HG02763 (cell line): ENCODE data around the gene PSMC1.
A peak's percentile ranks its signal among the peaks of the same experiment; 100 is the strongest.
"Not testable (repeated sequence)": the region's sequence is repeated elsewhere in the genome, so short reads cannot be mapped to it uniquely, and the experiment has no call there.

Experiments used
- ATAC-seq: cut with Tn5 transposase; IDR thresholded peaks from one replicate; pipeline ENCODE4 v1.9.1; 2021; ENCODE audit warnings: mild to moderate bottlenecking, moderate library complexity; ENCODE audit not compliant: unreplicated experiment

Gene PSMC1

DNA sequence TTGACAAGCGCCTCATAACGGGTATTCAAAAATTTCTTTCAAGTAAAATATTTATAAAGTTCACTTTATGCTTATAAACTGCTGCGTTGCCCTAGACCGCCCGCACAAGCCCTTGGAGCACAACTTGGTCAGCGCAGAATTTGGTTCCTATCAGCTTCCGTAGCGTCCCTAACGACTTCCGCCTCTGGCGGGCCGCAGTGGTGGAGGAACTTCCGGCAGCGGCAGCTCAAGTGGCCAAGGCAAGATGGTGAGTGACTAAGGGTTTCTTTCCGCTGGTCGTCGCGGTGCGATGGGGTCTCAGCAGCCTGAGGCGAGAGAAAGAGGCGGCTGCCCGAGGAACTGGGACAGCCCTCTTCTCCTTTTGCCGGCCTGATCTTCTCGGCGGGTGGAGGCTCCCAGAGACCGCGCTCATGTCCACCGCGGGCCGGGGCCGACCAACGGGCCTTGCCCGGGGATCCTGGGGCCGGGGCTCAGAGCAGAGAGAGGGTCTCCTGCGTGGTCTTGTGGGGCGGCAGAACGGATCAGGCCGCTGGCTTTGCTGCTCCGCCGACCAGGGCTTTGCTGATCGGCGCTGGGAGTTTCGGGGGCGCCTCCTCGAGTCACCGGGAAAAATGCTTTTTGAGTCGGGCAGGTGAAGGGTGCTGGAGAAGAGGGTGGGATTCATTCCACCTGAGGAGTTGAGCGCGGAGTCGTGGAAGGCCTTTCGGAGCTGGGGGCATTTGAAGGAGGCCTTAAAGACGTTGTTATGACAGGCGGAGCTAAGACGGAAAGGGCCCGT is at the start of gene PSMC1:
Gene PSMC1 (plus strand): TSS at position 200 of the 778 bp plus-strand sequence. CDS start 45 bp downstream, at position 245.
- ATAC-seq: peak; percentile 99

DNA sequence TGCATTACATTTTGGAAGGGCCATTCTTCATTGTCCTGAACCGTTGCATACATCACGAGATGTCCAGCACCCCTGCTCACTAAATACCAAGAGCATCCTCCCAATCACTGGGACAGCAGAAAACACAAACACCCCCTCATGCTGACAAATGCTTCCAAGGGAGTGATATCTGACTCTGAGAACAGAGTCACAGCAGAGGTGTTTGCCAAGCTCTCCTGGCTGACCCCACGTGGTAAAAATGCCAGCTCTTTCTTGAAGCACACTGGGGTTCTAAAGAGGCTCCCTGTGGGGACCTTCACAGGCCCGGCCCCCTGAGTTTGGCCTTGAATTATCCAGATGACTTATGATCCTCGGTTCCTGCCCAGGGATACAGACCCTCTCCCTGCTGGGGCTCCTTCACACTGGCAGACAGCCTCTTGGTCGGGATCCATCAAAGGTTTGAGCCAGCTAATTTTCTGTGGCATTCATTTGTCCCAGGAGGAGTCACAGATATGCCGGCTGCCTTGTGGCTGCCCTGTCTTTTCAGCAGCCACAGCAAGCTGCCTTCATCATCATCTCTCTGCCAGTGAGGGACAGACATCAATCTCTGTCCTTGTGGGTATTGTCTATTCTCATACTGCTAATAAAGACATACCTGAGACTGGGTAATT is 43.1 kb upstream of the PSMC1 start:
- ATAC-seq: no peak

DNA sequence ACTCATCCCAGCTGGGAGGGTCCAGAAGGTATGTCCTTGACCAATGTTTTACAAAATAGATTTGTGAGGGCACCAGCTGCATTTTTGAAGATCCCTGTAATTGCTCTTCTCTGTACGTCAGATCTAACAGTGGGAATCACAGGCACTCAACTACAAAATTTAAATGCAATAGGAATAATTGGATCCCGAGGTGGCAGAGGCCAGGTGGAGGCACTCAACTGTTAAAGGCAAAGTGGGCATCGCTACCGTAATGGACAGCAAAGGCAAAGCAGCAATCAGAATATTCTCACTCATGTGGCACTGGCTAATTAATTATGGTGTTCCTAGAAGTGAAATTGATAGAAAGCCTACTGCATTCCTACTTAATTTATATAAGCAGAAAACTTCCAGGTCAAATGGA is 27.9 kb upstream of the PSMC1 start:
- ATAC-seq: no peak

DNA sequence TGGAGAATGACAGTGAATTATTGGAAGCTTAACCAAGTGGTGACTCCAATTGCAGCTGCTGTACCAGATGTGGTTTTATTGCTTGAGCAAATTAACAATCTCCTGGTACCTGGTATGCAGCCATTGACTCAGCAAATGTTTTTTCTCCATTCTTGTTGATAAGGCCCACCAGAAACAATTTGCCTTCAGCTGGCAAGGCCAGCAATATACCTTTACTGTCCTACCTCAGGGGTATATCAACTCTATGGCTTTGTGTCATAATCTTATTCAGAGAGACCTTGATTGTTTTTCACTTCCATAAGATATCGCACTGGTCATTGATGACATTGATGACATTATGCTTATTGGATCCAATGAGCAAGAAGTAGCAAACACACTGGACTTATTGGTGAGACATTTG is 26.4 kb upstream of the PSMC1 start:
- ATAC-seq: not testable (repeated sequence)

DNA sequence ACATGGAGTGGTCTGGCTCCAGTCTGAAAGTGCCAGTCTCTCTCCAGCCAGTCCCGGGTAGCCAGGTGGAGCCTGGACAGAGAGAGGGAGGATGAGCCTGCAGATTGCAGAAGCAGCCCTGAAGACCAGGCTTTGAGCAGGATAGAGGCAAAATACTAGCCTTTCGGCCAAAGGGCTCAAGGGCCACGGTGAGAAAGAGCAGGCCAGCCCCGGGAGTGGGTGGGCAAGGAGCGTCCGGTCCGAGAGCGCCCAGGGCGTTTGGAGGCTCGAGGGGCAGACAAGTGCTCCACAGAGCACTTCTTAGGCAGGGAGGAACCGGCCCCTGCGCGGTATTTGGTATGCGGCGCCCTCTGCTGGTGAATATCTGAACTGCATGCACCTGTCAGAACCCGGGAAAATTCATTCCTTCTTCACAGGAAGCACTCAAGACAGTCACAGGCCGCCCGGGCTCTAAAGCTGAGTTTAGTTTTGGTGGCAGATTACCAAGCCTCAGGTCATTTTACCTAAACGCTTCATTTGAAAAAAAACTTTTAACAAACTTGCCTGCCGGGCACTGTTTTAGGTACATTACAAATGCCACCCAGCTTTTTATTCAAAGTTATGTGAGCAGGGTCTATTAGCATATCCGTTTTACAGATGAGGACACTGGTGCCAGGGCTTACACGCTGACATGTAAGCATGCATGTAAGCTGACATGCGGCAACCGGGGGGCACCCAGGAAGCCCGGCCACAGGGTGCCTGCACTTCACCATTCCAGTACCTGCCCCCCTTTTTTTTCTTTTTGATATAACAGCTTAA is 21.0 kb upstream of the PSMC1 start:
- no peak for ATAC-seq

DNA sequence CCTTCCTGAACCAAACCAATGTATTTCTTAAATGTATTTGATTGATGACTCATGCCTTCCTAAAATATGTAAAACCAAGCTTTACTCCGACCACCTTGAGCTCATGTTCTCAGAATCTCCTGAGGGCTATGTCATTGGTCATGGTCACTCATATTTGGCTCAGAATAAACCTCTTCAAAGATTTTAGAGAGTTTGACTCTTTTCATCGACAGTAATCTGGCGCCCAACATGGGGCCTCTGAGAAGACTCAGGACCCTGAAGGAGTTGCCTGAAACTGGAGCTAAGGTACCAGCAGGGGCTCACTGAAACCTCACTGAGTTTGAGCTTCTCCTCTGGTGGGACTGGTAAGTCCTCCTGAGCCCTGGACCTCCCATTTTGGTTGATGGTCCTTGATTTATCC is 17.2 kb upstream of the PSMC1 start:
- ATAC-seq: no peak

DNA sequence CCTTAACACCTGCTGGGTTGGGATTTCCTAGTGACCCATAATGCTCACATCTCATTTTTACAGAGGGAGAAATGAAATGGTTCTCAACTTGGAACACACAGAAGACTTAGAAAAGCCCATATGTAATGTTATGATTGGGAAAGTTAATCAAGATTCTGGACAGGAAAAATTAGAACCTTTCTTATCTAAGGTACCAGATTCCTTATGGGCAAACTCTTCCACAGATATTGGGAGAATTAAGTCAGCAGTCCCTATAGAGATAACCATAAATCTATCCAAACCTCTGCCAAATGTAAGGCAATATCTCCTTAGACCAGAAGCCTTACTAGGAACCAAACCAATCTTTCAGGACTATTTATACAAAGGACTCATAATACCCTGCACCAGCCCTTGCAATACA is 13.9 kb upstream of the PSMC1 start:
- no peak for ATAC-seq

DNA sequence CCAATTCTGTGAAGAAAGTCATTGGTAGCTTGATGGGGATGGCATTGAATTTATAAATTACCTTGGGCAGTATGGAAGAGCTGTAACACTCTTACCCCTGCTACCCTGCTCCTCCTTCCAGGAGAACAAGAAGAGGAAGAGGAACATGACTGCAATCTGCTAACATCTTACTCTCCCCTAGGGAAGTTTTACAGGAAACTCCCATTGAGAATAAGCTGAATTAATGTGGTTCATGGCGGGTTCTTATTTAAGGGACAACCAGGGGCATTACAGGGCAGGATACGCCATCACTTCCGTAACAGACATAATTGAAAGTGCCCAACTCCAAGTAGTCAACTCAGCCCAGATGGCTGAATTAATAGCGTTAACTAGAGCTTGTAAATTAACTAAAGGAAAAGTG is 9.4 kb upstream of the PSMC1 start:
- no peak for ATAC-seq

DNA sequence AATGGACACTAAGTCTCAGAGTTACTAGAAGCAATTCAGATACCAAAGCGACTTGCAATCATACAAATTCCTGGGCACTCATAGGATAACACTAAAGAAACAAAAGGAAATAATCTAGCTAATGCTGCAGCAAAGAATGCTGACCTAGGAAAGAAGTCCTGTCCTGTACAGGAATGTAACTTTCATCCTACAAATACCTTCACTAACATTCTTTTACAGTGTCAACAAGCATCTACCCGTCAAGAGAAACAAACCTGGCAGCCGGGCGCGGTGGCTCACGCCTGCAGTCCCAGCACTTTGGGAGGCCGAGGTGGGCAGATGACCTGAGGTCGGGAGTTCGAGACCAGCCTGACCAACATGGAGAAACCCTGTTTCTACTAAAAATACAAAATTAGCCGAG is 8.9 kb upstream of the PSMC1 start:
- not testable (repeated sequence) for ATAC-seq

DNA sequence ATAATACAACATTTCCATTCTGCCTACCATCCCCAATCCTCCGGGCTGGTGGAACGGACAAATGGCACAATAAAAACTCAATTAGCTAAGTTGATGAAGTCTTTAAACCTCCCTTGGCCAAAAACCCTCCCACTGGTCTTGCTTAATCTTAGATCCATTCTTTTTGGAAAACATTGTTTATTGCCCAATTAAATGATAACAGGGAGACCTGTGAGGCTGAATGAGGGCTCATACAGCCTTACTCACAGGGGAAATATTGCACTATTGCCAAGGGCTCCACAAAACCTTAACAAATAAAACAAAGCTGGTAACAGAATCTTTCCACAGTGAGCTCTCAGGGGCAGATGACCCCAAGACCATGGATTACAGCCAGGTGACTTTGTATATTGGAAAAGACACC is 7.8 kb upstream of the PSMC1 start:
- ATAC-seq: no peak

DNA sequence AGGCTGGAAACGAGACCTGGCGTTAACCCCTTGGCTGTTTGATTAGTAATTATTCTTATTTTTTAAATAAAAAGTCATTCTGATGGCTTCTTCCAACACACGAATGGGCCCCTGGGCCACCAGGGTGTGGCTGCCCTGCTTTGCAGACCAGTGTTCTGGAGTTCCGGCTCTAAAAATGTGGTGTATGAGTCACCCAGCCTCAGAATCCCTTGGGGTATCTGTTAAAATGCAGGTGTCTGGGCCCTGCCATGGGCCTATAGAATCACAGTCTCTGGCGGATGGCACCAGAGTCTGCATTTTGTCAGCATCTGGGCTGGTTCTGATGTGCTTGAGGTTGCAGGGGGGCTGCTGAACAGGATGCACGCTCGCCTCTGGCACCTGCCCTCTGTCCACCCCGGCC is 2.5 kb upstream of the PSMC1 start:
- no peak for ATAC-seq

DNA sequence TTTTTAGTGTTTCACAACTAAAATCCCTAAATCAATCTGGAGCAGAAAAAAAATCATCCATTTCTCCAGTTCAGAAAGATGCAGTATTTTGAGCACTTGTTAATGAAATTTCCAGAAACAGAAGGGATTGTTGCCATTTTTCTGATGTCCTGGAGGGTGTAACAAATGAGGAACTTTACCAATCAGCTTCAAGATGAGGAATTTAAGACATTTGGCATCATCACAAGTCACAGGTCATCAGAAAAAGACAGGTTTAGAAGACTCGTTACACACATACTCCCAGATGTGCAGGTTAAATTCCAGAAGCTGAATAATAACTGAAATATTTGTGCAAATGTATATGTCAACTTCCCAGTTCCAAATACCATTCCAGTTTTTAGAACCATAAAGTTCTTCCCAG is 482 bp upstream of the PSMC1 start:
- ATAC-seq: no peak

DNA sequence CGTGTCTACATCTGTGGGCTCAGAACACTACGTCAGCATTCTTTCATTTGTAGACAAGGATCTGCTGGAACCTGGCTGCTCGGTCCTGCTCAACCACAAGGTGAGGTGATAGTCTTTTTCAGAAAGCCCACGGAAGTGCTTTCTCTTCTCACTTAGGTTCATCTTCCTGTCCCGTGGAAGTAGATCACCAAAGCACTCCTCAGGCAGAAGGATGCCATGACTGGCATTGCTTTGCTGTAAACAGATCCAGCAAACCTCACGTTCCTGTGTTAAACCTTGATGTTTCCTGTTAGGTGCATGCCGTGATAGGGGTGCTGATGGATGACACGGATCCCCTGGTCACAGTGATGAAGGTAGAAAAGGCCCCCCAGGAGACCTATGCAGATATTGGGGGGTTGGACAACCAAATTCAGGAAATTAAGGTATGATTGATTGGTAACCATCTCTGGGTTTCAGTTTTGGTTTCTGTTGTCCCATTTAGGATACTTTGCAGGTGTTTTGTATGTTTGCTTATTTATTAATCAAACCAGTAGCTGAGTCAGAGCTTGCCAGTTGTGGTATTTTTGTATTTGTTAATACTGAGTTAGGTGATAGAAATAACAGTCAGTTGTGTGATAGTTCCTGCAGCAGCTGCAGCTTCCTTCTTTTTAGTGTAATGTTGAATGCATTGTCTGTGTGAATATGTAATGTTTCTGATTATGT is 7.5 kb downstream of the PSMC1 start:
- peak; percentile 59 for ATAC-seq

DNA sequence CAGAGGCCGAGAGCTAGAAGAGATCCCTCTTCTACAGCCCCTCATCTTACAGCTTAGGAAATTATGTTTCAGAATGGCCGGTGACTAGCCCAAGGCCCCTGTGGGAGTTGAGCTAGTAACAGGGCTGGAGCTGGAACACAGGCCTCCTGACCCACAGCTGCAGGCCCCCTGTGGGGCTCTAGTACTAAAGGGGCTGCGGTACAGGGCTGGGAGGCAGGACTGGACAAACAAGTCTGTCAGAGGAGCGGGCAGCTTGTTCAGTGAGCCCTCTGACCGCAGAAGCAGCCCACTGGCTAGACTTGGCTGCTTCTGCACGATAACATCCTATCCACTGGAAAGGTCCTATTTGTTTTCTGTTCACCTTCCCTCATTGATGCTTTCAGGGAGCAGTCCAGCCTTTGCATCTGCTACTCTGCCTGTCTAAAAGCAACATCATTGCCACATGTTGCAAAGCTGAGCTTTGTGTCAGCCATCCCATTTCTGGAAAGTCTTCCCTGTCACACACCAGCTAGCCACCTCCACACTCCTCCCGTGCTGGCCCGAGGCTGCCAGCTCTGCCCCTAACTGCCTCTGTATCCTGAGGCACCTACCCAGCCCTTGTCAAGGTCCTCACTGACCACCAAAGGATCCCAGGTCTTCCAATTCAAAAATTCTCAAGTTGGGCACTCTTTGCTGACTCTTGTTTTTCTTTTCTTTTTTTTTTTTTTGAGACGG is 10.2 kb downstream of the PSMC1 start:
- no peak for ATAC-seq

DNA sequence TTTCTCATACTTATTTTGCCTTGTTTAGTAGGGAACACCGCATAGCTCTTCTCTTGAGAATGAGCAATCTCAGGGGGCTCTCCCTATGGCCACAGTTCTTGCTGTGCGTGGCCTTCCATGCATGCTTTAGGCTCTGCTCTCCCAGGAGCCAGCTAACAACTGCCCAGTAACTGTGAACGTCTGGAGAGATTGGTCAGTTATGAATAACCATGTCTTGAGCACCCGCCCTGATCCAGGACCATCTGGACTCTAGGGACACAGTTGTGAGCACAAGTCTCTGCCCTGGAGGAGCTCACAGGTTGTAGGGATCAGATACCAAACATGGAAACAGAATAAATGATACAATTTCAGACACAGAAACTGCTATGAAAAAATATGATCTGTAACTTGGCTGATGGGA is 12.1 kb downstream of the PSMC1 start:
- no peak for ATAC-seq

DNA sequence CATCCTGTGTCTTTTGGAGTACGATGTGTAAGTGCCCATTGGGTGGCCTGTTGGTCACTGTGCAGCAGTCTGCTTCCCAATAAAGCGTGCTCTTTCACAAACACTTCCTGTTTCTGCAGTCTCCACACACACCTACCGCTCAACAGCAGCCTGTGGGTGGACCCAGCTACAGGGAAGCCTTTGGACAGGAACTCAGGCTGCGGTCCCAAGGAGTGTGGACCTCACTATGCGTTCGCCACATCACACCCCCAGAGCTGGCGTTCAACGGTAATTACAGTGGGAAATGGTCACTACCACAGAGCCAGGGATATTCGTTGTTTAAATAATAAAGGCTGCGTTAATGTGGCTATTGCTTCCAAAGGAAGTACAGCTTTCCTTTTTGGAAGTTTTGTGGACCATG is 16.2 kb downstream of the PSMC1 start:
- no peak for ATAC-seq

DNA sequence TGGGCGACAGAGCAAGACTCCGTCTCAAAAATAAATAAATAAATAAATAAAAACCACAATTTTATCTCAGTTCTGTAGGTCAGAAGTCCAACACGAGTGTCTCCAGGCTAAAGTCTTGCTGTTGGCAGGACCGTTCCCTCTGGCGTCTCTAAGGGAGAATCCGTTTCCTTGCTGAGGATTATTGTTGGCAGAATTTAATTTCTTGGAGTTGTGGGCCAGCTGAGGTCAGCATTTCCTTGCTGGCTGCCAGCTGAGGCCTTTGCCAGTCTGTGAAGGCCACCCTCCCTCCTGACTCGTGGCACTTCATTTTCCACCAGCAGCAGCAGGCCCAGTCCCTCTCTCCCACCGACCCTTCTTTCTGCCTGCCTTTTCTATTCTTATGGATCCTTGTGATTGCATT is 17.2 kb downstream of the PSMC1 start:
- ATAC-seq: no peak

DNA sequence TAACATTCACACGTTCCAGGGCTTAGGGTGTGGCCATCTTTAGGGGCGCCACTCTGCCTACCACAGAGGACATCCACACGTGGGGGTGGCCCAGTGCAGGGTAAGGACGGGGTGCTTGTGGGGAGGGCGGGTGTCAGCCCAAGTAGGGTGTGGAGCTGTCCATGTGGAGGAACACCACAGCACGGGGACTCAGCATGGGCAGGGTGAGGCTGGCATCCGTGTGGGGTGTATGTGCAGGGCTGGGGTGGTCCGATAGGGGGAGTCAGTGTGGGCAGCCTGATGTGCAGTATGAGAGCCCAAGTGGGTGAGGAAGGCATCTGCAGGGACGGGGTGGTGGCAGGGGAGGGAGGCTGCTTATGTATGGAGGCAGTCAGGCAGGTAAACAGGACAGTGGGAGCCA is 17.7 kb downstream of the PSMC1 start:
- ATAC-seq: no peak

DNA sequence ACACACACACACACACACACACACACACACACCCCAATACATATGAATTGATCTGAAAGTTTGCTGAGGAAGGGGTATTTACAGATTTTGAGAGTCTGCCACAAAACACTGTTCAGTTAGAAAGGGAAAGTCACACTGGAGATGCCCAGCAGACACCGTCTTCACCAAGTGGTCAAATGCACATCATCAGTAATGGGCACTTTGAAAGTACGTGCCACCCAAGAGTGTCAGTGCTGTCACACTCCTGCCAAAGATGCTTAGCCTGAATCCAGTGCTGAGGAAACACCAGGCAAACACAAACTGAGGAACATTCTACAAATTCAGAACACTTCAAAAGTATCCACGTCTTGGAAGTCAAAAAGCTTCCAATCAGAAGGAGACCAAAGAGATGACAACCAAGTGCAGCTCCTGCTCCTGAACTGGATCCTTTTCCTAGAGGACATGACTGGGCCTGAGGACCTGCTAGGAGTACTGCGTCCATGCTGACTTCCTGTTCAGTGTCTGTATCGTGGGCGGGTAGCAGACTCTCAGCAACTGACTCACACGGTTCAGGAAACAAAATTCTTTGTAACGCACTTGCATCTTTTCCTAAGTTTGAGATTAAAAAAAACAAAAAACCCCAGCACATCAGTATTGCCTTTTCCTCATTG is 18.6 kb downstream of the PSMC1 start:
- no peak for ATAC-seq

DNA sequence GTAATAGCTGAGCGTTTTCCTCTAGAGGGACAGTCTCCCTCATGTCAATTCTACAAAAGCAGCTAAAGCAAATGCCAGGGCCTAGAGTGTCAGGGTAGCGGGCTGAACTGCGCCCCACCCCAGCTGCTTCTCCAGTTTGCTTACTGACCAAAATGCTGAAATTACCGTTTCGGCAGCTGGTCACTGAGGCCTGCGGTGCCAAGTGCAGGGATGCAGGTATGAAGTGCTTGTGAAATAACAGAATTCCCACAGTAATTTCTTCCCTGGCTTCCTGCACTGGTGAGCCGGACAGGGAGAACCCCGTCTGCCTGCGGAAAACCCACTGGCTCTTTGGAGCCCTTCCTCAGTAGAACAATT is 19.1 kb downstream of the PSMC1 start:
- no peak for ATAC-seq
